GM12865 (cell line): ENCODE data around the gene CEP104.
A peak's percentile ranks its signal among the peaks of the same experiment; 100 is the strongest.

Source experiments
- DNase-seq: peaks from one replicate; pipeline ENCODE4 v3.0.0; 2010; ENCODE audit warnings: low read depth
- H3K4me3 ChIP-seq: 2 replicates; pipeline ENCODE4 v1.5.1; 2011; ENCODE audit warnings: mild to moderate bottlenecking, low read depth, low read length, control low read depth
- TF ChIP-seq, protein P1 (sequence below): IDR thresholded peaks from 2 replicates; pipeline ENCODE4 v1.5.1; 2011; ENCODE audit warnings: low read length, control low read depth, low read depth, inconsistent platforms; ENCODE audit not compliant: insufficient read depth; ENCODE audit errors: missing control alignments

CEP104 gene

DNA sequence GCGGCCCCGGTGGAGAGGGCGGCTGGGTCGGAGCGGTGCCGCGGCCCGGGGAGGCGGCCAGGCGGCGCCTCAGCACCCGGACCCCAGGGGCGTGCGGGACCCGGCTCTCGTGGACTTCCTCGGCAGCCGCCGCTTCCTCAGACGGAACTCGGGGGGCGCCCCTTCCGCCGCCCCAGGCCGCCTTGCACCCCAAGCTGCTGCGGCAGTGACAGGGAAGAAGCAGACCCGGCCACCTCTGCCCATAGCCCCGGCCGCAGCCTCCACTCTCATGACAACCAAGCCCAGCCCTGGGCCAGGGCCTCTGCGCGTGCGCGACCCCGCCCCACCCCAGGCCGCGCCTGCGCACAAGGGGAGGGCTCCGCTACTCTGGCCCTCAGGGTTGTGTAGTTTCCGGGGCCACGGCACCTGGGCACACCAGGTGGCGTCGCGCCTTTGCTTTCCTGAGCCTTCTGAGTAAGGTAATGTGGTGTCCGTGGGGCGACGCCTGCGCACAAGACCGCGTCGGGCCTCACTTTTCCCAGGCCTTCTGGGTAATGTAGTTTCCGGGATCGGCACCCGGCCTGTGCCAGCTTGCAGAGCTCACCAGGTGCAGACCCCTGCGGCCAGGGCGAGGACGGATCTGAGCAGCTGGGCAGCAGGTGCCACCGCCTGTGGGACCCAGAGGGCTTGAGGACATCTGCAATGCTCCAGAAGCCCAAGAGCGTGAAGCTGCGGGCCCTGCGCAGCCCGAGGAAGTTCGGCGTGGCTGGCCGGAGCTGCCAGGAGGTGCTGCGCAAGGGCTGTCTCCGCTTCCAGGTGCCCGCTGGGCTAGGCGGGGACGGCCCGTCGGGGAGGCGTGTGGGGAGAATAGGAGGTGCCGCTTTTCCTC, at the start of gene CEP104, which contains the start of gene DFFB:
Gene CEP104, minus strand, starts transcription at position 289 of the 868 bp plus-strand sequence. CDS start 4,804 bp downstream, outside the sequence.
Gene DFFB, plus strand, starts transcription at position 554 of the 868 bp plus-strand sequence. Its CDS starts 128 bp downstream, at position 682.
- peak within 1 kb of the TSS; percentile 91 for H3K4me3 ChIP-seq
- DNase-seq: peak; percentile 99
- TF ChIP-seq, protein P1, sequence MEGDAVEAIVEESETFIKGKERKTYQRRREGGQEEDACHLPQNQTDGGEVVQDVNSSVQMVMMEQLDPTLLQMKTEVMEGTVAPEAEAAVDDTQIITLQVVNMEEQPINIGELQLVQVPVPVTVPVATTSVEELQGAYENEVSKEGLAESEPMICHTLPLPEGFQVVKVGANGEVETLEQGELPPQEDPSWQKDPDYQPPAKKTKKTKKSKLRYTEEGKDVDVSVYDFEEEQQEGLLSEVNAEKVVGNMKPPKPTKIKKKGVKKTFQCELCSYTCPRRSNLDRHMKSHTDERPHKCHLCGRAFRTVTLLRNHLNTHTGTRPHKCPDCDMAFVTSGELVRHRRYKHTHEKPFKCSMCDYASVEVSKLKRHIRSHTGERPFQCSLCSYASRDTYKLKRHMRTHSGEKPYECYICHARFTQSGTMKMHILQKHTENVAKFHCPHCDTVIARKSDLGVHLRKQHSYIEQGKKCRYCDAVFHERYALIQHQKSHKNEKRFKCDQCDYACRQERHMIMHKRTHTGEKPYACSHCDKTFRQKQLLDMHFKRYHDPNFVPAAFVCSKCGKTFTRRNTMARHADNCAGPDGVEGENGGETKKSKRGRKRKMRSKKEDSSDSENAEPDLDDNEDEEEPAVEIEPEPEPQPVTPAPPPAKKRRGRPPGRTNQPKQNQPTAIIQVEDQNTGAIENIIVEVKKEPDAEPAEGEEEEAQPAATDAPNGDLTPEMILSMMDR: peak; percentile 41

DNA sequence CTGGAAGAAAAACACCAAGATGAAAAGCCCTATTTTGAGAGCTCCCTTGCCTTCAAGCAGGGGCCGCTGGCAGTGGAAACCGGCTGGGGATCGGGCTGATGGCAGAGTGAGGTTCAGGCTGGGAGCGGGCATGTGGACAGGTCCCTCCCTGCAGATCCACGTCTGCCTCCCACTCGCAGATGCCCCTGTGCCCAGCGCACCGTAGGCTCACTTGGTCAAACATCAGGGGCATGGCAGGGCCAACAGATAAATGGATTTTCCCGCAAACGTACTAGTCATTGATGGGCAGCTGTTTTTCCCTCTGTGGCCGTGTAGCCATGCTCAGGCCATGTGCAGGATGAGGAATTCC, 49.6 kb upstream of the CEP104 start:
- DNase-seq: no peak
- H3K4me3 ChIP-seq: no peak overlapping the region
- TF ChIP-seq, protein P1: no peak

DNA sequence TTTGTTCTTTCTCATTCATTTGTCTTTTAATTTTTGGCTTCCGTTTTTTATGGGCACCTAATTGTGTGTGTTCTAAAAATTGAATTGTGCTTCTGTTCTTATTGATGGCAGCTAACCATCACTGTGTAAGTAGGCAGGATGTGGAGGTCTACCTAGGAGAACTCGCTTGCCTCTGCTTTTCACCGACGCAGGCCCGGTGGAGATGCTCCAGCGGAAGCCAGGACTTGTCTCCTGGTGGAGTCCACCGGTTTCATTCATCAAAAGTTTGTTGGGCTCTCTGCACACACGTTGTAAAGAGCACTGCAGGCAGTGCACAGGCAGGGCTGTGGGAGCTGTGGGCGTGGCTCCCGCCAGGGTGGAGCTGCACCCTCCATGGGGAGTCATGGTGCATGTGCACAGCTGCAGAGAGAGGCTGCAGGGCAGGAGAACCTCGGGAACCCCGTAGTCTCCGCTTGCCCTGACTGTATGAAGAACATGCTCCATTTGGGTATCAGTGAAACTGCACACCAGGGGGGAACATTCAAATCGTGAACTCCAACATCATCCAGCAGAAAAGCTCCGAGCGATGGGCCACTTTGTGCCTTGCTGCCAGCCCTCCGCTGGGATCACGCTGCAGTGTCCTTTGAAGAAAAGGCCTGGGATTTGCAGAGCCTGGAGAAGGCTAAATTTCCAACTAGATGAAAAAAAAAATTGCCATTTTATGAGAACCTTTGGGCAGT, 49.1 kb upstream of the CEP104 start:
- TF ChIP-seq, protein P1: no peak
- H3K4me3 ChIP-seq: no peak overlapping the region
- DNase-seq: no peak

DNA sequence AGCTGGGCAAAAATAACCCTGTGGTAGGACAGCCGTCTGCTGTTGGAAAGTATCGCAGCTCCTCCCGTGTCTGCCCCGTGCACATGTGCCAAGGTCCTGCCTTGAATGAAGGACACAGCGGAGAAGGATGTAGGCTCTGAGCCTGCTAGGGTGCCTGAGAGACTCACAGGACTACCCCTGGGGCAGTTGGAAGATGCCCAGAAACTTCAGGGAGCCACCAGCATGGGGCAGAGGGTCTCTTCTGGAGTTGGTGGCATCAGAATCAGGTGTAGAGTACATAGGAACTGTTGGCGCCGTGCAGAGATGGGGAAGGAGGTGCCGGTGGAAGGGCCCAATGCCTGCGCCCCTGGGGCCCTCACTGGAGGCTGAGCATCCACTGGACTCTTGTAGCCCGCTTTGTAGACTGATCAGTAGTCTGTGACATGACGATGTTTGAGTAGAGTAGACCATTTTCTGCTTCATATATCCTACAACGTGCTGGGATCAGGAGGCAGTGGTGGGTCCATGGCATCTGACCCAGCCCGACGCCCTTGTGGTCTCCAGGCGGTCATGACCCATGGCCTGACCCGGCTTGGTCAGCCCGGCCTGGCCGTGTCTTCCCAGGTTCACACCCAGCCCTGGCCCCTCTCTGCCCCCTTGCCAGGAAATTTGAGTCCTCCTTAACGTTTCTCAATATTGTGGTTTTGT, 48.4 kb upstream of the CEP104 start:
- TF ChIP-seq, protein P1: no peak
- no peak overlapping the region for H3K4me3 ChIP-seq
- DNase-seq: no peak

DNA sequence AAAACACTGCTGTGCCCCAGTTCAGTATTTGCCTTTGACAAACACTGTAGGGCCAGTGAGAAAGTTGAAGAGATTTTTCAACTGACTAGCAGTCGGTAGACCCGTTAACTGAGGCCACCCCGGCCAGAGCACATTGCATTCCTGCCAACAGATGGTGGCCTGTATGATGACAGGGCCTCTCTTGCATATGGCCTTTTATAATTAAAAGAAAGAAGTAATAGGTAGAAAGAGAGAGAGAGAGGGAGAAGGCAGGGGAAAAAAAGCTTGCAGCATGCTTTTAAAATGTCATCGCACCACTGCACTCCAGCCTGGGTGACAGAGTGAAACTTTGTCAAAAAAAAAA, 47.8 kb upstream of the CEP104 start:
- no peak overlapping the region for H3K4me3 ChIP-seq
- TF ChIP-seq, protein P1: no peak
- DNase-seq: no peak

DNA sequence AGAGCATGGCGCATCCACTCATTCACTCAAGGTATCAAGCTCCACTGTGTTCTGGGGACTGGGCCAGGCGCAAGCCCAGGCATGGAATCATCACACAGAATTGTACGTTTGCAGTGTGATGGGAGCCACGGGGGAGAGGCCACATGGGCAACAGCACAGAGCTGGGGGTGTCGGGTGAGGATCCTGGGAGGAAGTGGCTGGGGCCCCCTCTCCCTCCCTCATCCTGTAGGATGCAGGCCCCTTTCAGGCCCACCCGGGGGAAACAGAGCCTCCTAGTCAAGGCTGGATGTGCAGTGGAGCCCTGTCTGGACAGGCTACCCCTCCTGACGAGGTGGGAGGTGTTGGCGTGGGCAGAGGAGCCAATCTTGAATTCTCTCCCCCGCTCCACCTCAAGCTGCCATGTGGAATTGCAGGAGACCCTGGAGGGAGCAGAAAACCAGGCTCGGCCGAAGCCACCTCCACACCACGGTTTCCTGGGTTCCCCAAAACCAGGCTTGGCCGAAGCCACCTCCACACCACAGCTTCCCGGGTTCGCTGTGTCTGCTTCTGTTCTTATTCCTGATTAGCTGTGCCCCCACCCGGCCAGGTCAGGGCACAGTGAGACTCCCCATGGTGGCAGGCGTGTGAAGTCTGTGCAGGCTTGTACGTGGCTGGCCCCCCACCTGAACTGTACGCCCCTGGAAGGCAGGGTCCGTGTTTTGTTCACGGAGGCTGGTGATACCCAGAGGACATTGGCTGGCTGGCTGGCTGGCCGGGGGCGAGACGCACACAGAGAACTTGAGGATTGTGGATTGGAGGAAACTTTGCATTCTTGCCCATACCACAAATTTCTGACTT, 47.2 kb upstream of the CEP104 start:
- no peak overlapping the region for H3K4me3 ChIP-seq
- no peak for DNase-seq
- TF ChIP-seq, protein P1: no peak
